ENCODE measurements around the gene ZNF530. TPM values are rescaled to one million over a fixed set of nuclear protein-coding genes. Genes with fewer than 3 reads are reported as not detected.

The ZNF530 gene
- total RNA-seq, result 1 to 10 TPM; 1.2 to 4.1 TPM

DNA sequence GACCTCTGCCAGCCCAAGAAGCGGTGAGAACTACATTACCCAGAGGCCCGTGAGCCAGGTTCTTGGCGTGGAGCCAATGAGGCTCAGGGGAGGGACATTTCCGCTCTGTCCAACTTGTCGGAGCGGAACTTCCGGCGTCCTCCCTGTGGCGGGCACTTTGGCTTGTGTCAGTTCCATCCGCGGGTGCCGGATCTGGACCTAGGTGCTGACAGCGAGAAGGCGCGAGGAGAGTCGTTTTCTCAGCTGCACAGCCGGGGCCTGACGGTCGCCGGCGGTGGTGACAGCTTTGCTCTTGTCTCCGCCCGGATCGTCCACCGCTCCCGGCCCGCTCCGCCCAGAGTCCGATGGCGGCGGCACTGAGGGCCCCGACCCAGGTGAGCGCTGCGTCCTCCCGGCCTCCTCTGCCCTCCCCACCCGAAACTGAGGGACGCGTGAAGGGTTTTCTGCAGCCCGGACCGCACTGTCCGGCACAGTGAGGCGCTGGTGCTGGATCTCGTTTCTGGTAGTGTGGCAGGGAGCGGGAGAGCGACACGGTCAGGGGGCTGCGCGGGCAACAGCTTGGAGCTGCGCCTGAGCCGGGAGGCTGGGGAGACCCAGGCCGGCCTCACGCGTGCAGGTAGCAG lies at the start of gene ZNF530:
Gene ZNF530 (plus strand): TSS at position 125 of the 623 bp plus-strand sequence. CDS start 4,461 bp downstream, outside the sequence.
- Histone ChIP-seq H3K36me3 (no peaks in the 10 kb centered on the region), H3K27ac (no peak within 1 kb of the TSS), H3K27me3 (no peaks in the 10 kb centered on the region), H3K9me3 (no peaks in the 10 kb centered on the region), H3K4me1 (peaks cover 5% of the 10 kb centered on the region), H3K4me3 (peak within 1 kb of the TSS; percentile 98), H3K9ac (ENCODE audit: low read depth in 2 of 2, low read length in 2 of 2) (peak within 1 kb of the TSS; percentile 40 to 62)
- TF ChIP-seq, protein P1, sequence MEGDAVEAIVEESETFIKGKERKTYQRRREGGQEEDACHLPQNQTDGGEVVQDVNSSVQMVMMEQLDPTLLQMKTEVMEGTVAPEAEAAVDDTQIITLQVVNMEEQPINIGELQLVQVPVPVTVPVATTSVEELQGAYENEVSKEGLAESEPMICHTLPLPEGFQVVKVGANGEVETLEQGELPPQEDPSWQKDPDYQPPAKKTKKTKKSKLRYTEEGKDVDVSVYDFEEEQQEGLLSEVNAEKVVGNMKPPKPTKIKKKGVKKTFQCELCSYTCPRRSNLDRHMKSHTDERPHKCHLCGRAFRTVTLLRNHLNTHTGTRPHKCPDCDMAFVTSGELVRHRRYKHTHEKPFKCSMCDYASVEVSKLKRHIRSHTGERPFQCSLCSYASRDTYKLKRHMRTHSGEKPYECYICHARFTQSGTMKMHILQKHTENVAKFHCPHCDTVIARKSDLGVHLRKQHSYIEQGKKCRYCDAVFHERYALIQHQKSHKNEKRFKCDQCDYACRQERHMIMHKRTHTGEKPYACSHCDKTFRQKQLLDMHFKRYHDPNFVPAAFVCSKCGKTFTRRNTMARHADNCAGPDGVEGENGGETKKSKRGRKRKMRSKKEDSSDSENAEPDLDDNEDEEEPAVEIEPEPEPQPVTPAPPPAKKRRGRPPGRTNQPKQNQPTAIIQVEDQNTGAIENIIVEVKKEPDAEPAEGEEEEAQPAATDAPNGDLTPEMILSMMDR (IDR thresholded peaks at IDR 0.05), result no peak
- intact Hi-C loops (cut with DNase I), result no loop called here
- DNase-seq, result peak; percentile 95

DNA sequence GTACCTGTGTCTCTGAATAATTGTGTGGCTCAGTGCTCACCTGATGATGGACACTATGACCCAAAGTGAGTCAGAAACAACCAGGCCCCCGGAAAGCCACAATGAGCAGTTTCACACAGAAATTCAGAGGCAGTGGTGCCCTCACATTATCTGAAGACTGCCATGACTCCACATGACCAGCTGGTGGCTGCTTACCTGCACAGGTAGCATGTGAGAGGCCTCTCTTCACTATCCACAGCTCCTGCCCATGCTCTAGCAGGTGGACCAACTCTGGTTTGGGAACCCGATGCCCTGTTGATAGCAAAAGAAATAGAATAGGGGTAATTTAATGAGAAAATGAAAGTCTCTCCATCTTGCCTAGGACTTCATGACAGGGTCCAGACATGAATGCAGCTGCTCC lies 47.3 kb upstream of the ZNF530 start:
- TF ChIP-seq, protein P1 (IDR thresholded peaks at IDR 0.05), result no peak
- no peak for DNase-seq
- intact Hi-C loops (cut with DNase I), result no loop called here
- Histone ChIP-seq H3K4me3 (no peak overlapping the region), H3K27ac (no peak overlapping the region), H3K9me3 (peaks cover 9% of the 10 kb centered on the region), H3K9ac (ENCODE audit: low read depth in 2 of 2, low read length in 2 of 2) (no peak overlapping the region), H3K4me1 (no peaks in the 10 kb centered on the region), H3K36me3 (peaks cover 5% of the 10 kb centered on the region), H3K27me3 (no peaks in the 10 kb centered on the region)

DNA sequence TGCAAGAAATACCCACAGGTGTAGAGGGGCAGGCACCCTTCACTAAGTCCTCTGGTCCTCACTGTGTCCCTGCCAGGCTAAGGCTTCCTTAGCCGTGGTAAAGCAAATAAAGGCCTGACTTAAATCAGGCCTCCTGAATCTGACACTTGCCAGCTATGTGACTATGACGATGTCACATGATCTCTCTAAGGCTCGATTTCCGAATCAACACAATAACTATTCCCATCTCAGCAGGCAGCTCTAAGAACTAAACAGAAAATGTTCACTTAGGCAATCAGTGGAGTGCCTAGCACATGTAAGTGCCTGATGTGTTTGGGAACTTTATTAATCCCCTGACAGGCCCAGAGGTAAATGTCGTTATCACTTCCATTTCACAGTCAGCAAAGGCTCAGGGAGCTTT lies 42.0 kb upstream of the ZNF530 start:
- TF ChIP-seq, protein P1 (IDR thresholded peaks at IDR 0.05), result no peak
- Histone ChIP-seq H3K27ac (no peak overlapping the region), H3K36me3 (no peaks in the 10 kb centered on the region), H3K9ac (ENCODE audit: low read depth in 2 of 2, low read length in 2 of 2) (no peak overlapping the region), H3K4me3 (no peak overlapping the region), H3K27me3 (no peaks in the 10 kb centered on the region), H3K9me3 (peaks cover 4% of the 10 kb centered on the region), H3K4me1 (no peaks in the 10 kb centered on the region)
- intact Hi-C loops (cut with DNase I), result no loop called here
- DNase-seq, result no peak

DNA sequence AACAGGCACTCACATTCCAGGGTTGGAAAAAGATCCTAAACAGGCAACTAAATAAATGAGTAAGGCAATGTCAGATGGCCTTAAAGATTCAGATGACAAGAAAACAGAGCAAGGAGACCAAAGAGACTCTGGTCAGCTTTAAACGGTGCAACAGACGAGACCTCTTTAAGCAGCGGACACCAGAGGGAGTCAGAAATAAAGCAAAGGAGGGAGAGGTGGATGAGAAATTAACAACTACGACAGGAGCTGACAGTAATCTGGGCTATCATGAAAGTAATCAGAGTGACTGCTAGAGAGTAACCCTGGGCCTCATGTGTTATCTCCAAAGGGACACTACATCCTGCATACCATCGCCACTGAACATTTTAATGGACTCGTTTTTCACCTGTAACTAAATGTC lies 41.2 kb upstream of the ZNF530 start:
- Histone ChIP-seq H3K9me3 (peaks cover 4% of the 10 kb centered on the region), H3K36me3 (no peaks in the 10 kb centered on the region), H3K27me3 (no peaks in the 10 kb centered on the region), H3K4me3 (peak overlapping the region; percentile 83), H3K27ac (no peak overlapping the region), H3K4me1 (no peaks in the 10 kb centered on the region), H3K9ac (ENCODE audit: low read depth in 2 of 2, low read length in 2 of 2) (peak overlapping the region in 1 of 2 donors; percentile 76)
- TF ChIP-seq, protein P1 (IDR thresholded peaks at IDR 0.05), result no peak
- no peak for DNase-seq
- intact Hi-C loops (cut with DNase I), result no loop called here

DNA sequence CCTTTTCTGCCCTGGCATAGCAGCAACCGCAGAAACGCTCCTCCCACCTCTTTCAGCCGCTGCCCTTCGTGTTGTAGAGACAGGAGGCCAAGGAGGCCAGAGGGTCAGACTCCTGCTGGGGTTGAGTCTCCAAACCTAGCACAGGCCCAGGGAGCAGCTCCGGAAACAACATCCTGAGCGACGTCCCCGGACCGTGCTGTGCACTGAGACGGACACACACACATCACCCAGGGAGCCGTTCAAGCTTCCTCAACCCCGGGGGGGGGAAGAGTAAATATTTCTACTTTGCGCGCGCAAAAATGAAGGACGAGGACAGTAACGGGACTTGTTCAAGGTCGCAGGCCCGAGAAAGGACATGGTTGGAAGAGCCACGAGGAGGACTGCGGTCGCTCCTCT lies 40.7 kb upstream of the ZNF530 start:
- Histone ChIP-seq H3K4me1 (no peaks in the 10 kb centered on the region), H3K27ac (no peak overlapping the region), H3K9ac (ENCODE audit: low read depth in 2 of 2, low read length in 2 of 2) (peak overlapping the region; percentile 66 to 76), H3K27me3 (no peaks in the 10 kb centered on the region), H3K4me3 (peak overlapping the region; percentile 83), H3K36me3 (no peaks in the 10 kb centered on the region), H3K9me3 (peaks cover 4% of the 10 kb centered on the region)
- peak; percentile 23 for DNase-seq
- intact Hi-C loops (cut with DNase I), result no loop called here
- TF ChIP-seq, protein P1 (IDR thresholded peaks at IDR 0.05), result no peak
